Lower lobe of right lung (tissue), 2 donors: ENCODE results near the gene CRTC3. TPM values are rescaled to one million over a fixed set of nuclear protein-coding genes. Genes with fewer than 3 reads are reported as not detected.

Experiments
- ATAC-seq, 2 donors: fragments of 200-7000 bp; cut with Tn5 transposase; one replicate each; pipeline ENCODE4 v1.9.1; 2020 to 2022; ENCODE audit warnings: mild to moderate bottlenecking in 2 of 2, moderate library complexity in 2 of 2
- DNase-seq: peaks from one replicate; pipeline ENCODE4 v3.0.0-alpha.2; 2020
- H3K27ac ChIP-seq: fragments of 200-600 bp; one replicate; pipeline ENCODE4 v1.8.0; 2022
- H3K27me3 ChIP-seq: fragments of 200-600 bp; one replicate; pipeline ENCODE4 v1.8.0; 2022; ENCODE audit warnings: low read depth
- H3K36me3 ChIP-seq: fragments of 200-600 bp; one replicate; pipeline ENCODE4 v1.8.0; 2022; ENCODE audit warnings: mild to moderate bottlenecking
- H3K4me1 ChIP-seq: fragments of 200-600 bp; one replicate; pipeline ENCODE4 v1.8.0; 2022
- H3K4me3 ChIP-seq: fragments of 200-600 bp; one replicate; pipeline ENCODE4 v1.8.0; 2022; ENCODE audit warnings: mild to moderate bottlenecking
- H3K9me3 ChIP-seq: fragments of 200-600 bp; one replicate; pipeline ENCODE4 v1.8.0; 2022
- intact Hi-C: fragments of 100-400 bp; cut with DNase I; formaldehyde crosslinking; loops from one replicate; pipeline ENCODE4 v1.11.0; 2022
- total RNA-seq: library from RNA; stranded (reverse); fragmentation: NEBNext Ultra II Directional; extraction: Animal tissue kit (Norgen Biotek cat#: 25700); gene quantifications from one replicate; pipeline ENCODE4 v1.2.1, GENCODE V29; 2021
- TF ChIP-seq, protein P1 (sequence below): fragments of 200-600 bp; IDR thresholded peaks from one replicate; pipeline ENCODE4 v1.8.0; 2022; ENCODE audit warnings: antibody characterized with exemption, mild to moderate bottlenecking
- donor health status: DM: no; HTN: yes; CAD: no; lungs with severe emphysema.

The CRTC3 gene
- total RNA-seq, 1 donor from 2014 or later: 40.6 TPM

DNA sequence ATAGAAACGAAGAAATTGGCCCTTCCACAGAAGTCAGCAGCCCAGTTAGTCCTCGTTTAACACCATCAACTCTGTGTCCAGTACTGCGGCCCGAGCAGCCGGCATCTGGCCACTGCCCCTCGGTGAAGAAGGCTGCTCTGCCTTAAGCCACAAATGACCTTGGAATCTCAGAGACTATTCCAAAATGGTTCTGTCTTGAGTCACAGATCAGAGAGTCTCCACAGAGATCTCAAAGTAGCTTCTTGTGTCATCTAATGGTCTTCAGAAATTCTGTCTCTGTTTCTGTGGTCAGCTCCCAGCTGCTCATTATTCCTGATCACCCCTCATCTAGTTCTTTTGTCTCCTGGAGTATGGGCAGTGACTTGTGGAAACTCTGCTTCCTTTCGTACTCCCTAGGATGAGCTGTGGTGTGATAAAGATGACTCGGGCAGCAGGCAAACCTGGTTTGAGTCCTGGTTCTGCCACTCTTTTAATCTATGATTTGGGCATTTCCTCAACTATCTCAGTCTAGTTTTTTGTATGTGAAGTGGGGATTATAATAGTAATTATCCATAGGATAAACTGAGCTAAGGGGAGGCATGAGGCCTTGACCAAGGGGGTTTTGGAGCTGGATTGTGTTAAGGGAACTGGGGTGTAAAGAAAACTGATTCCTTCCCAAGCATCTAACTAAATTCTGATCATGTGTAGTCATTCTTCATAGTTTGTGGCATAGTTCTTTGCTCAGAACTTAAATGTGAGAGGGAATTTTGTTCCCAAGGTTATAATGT is 22.6 kb downstream of the CRTC3 start:
- H3K27ac ChIP-seq: peak overlapping the region; percentile 64
- DNase-seq (no peak), ATAC-seq (peak in 1 of 2 donors; percentile 42)
- intact Hi-C loops: no loop called here
- TF ChIP-seq, protein P1, sequence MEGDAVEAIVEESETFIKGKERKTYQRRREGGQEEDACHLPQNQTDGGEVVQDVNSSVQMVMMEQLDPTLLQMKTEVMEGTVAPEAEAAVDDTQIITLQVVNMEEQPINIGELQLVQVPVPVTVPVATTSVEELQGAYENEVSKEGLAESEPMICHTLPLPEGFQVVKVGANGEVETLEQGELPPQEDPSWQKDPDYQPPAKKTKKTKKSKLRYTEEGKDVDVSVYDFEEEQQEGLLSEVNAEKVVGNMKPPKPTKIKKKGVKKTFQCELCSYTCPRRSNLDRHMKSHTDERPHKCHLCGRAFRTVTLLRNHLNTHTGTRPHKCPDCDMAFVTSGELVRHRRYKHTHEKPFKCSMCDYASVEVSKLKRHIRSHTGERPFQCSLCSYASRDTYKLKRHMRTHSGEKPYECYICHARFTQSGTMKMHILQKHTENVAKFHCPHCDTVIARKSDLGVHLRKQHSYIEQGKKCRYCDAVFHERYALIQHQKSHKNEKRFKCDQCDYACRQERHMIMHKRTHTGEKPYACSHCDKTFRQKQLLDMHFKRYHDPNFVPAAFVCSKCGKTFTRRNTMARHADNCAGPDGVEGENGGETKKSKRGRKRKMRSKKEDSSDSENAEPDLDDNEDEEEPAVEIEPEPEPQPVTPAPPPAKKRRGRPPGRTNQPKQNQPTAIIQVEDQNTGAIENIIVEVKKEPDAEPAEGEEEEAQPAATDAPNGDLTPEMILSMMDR: no peak
- H3K36me3 ChIP-seq: peaks cover 13% of the 10 kb centered on the region
- no peak overlapping the region for H3K4me3 ChIP-seq
- no peaks in the 10 kb centered on the region for H3K27me3 ChIP-seq
- H3K9me3 ChIP-seq: no peaks in the 10 kb centered on the region
- H3K4me1 ChIP-seq: peaks cover 42% of the 10 kb centered on the region

DNA sequence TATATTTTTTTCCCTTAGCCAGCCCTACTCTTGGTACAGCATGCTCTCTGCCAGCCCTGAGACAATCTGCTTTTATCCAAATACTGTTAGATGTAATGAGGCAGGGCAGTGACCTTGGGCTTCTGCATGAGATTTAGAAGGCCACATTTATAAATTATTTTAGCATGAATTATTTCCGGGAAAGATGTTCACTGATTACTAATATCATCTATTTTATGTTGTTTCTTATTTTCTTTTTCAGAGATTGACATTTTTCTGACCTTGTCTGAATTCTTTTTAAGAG is 23.1 kb downstream of the CRTC3 start:
- TF ChIP-seq, protein P1: no peak
- no peaks in the 10 kb centered on the region for H3K9me3 ChIP-seq
- ATAC-seq (no peak), DNase-seq (no peak)
- peaks cover 13% of the 10 kb centered on the region for H3K36me3 ChIP-seq
- peaks cover 43% of the 10 kb centered on the region for H3K4me1 ChIP-seq
- H3K27ac ChIP-seq: peak overlapping the region; percentile 64
- intact Hi-C loops: no loop called here
- no peaks in the 10 kb centered on the region for H3K27me3 ChIP-seq
- H3K4me3 ChIP-seq: no peak overlapping the region

DNA sequence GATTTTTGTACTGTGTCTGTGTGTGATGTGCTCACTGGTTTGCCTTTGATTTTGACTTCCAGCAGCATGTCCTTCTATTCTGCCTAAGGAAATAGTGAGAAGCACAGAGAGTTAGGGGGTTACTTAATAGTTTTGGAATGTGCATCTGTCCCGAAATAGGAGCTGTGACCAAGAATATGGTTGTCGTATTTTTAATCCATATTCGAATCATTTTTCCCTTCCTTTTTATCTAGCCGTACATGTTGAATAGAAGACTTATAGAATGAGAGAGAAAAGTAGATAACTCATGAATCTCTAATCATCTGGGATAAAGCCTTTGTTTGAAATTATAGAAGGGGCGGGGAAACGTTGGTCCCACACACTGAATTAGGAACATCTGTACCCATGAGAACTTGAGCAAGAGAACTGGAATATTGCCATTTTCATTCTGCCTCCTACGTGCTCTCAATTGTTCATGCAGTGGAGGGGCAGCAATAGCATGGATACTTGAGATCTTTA is 23.6 kb downstream of the CRTC3 start:
- TF ChIP-seq, protein P1: no peak
- H3K4me1 ChIP-seq: peaks cover 47% of the 10 kb centered on the region

DNA sequence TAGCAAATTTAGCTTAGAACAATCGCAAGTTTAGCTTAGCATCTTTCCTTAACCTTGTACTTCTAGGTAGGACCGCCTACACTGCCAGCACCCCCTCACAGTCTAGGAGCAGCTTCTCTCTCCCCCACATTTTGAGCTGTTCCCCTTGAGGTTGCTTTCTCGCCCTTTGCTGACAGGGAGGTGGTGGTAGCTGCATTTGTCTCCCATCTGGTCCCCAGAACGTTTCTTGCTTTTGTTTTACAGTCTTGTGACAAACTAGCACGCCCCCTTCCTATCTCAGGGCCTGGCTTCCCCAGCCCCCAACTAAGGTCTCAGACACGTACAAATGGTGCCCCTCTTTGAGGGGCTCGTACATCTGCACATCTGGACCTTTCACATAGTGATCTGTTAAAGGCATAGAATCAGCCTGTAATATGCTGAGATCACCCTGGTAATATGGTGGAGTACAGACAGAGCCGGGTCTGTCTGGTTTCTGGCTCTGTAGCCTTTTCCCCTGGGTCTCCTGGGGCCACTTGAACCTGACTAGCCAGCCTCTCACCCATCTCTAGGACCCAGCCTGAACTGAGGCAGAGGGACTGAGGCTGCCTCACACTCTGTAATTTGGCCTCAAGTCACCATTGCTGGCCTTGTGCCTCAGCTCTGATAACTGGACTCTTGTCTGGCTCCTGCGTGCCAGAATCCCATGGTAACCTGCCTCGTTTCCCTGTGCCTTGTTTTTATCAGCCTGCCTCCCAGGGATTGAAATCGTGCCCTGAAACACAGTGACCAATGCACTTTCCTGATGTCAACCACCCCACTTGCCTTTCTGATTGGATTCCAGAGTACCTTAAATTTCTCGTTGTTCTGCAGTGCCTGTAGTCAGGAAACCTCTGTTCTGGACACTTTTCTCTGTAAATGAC is 27.7 kb downstream of the CRTC3 start:
- H3K27ac ChIP-seq: peak overlapping the region; percentile 70
- no peak overlapping the region for H3K4me3 ChIP-seq
- TF ChIP-seq, protein P1: no peak
- ATAC-seq (peak; percentile 70 to 81), DNase-seq (peak; percentile 63)
- peaks cover 66% of the 10 kb centered on the region for H3K4me1 ChIP-seq
- H3K36me3 ChIP-seq: no peaks in the 10 kb centered on the region
- H3K9me3 ChIP-seq: no peaks in the 10 kb centered on the region
- intact Hi-C loops: no loop called here
- H3K27me3 ChIP-seq: no peaks in the 10 kb centered on the region

More for the DNA sequence above, 23.6 kb downstream of the CRTC3 start:
- Histone ChIP-seq H3K4me3 (no peak overlapping the region), H3K9me3 (no peaks in the 10 kb centered on the region), H3K36me3 (peaks cover 10% of the 10 kb centered on the region), H3K27ac (peak overlapping the region; percentile 64), H3K27me3 (no peaks in the 10 kb centered on the region)
- ATAC-seq: no peak
- no peak for DNase-seq
- intact Hi-C loops: no loop called here

DNA sequence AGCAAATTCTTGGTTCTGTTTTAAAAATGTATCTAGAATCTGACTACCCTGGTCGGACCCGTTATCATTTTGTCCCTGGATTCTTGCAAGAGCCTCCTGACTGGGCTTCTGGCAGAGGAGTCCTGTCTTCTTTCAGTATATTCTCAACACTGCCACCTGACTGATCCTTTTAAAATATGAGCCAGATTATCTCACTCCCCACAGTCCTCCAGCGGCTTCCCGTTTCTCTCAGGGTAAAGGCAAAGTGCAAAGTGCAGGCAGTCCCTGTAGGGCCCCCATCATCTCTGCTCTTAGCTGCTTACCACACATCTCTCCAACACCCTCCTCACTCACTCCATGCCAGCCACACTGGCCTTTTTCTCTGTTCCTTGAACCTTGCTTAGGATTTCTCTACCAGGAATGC is 28.4 kb downstream of the CRTC3 start:
- Histone ChIP-seq H3K27ac (peak overlapping the region; percentile 70), H3K27me3 (no peaks in the 10 kb centered on the region), H3K9me3 (no peaks in the 10 kb centered on the region), H3K4me1 (peaks cover 67% of the 10 kb centered on the region), H3K36me3 (no peaks in the 10 kb centered on the region), H3K4me3 (no peak overlapping the region)
- DNase-seq (no peak), ATAC-seq (peak; percentile 27 to 40)
- TF ChIP-seq, protein P1: no peak
- intact Hi-C loops: no loop called here
